ENCODE data around the gene PARVB. TPM values are rescaled to one million over a fixed set of nuclear protein-coding genes. Genes with fewer than 3 reads are reported as not detected.

PARVB gene
- total and polyA plus RNA-seq, 12 donors, result 46.7 to 201 (median 91.2) TPM

DNA sequence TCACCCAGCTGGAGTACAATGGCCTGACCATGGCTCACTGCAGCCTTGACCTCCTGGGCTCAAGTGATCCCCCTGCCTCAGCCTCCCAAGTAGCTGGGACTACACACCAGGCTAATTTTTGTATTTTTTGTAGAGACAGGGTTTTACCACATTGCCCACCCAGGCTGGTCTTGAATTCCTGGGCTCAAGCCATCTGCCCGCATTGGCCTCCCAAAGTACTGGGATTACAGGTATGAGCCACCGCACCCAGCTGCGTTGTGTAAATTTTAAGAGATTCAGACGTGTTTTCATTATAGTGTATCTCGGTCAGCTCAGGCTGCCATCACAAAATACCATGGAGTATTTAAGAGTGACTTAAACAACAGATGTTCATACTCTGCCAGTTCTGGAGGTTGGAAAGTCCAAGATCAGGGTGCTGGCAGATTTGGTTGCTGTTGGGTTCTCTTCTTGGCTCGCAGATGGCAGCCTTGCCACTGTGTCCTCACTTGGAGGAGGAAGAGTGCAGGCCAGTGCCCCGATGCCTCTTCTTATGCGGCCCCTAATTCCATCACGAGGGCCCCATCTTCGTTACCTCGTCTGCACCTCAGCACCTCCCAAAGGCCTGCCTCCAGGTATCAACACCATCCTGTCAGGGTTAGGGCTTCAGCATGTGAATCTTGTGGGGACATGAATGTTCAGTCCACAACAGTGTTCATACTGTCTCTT lies 32.6 kb upstream of the PARVB start:
- no peaks in the 10 kb centered on the region for H3K27me3 ChIP-seq
- 95% methylated on average over 11 of the region's 11 CpGs for WGBS, 2 donors
- no peak overlapping the region for H3K27ac ChIP-seq
- ATAC-seq (no peak), DNase-seq (no peak)
- no peak overlapping the region for H3K4me3 ChIP-seq
- H3K9me3 ChIP-seq, result no peaks in the 10 kb centered on the region
- H3K36me3 ChIP-seq, result peaks cover 0 to 98% (median 42%) of the 10 kb centered on the region in 9 donors
- TF ChIP-seq, protein P1, sequence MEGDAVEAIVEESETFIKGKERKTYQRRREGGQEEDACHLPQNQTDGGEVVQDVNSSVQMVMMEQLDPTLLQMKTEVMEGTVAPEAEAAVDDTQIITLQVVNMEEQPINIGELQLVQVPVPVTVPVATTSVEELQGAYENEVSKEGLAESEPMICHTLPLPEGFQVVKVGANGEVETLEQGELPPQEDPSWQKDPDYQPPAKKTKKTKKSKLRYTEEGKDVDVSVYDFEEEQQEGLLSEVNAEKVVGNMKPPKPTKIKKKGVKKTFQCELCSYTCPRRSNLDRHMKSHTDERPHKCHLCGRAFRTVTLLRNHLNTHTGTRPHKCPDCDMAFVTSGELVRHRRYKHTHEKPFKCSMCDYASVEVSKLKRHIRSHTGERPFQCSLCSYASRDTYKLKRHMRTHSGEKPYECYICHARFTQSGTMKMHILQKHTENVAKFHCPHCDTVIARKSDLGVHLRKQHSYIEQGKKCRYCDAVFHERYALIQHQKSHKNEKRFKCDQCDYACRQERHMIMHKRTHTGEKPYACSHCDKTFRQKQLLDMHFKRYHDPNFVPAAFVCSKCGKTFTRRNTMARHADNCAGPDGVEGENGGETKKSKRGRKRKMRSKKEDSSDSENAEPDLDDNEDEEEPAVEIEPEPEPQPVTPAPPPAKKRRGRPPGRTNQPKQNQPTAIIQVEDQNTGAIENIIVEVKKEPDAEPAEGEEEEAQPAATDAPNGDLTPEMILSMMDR (IDR thresholded peaks at IDR 0.05), result no peak
- intact Hi-C loops (cut with DNase I), result loop anchor here in 8 of 10 donors (2.0 to 10.0 kb wide), 8 partner anchors 93 to 636 kb away; no protein-coding TSS in a partner anchor
- peaks cover 0 to 27% (median 18%) of the 10 kb centered on the region in 9 donors for H3K4me1 ChIP-seq

DNA sequence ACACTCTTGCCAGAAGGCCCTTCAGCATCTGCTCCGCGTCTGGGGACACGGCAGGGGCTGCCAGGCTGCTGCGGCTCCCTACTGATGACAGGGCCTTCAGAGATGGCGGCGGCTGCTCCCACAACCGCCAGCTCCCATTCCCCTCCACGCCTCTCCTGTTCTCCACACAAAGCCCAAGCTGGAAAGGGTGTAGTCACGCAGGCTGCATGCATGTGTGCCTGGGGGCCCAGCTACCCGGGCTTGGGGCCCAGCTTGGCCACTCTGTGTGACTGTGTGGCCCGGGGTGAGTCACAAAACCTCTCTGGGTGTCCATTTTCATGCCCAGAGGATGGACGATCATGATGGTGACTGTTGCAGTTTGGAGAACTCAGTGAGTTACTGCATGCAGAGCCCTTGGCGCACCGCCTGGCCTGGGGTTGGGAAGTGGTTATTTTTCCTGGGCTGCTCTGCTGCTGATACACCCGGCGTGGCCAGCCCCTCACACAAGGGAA lies 31.7 kb upstream of the PARVB start:
- WGBS, 2 donors, result 69 to 76% methylated on average over 16 of the region's 16 CpGs
- no peak for DNase-seq
- no peaks in the 10 kb centered on the region for H3K27me3 ChIP-seq
- H3K36me3 ChIP-seq, result peaks cover 0 to 98% (median 49%) of the 10 kb centered on the region in 9 donors
- no peaks in the 10 kb centered on the region for H3K9me3 ChIP-seq
- intact Hi-C loops (cut with DNase I), result loop anchor here in 8 of 10 donors (2.0 to 10.0 kb wide), 8 partner anchors 92 to 635 kb away; no protein-coding TSS in a partner anchor
- TF ChIP-seq, protein P1 (IDR thresholded peaks at IDR 0.05), result no peak
- H3K4me1 ChIP-seq, result peaks cover 0 to 27% (median 18%) of the 10 kb centered on the region in 9 donors
- peak in 1 of 8 donors; percentile 5 for ATAC-seq
- no peak overlapping the region for H3K4me3 ChIP-seq
- no peak overlapping the region for H3K27ac ChIP-seq

DNA sequence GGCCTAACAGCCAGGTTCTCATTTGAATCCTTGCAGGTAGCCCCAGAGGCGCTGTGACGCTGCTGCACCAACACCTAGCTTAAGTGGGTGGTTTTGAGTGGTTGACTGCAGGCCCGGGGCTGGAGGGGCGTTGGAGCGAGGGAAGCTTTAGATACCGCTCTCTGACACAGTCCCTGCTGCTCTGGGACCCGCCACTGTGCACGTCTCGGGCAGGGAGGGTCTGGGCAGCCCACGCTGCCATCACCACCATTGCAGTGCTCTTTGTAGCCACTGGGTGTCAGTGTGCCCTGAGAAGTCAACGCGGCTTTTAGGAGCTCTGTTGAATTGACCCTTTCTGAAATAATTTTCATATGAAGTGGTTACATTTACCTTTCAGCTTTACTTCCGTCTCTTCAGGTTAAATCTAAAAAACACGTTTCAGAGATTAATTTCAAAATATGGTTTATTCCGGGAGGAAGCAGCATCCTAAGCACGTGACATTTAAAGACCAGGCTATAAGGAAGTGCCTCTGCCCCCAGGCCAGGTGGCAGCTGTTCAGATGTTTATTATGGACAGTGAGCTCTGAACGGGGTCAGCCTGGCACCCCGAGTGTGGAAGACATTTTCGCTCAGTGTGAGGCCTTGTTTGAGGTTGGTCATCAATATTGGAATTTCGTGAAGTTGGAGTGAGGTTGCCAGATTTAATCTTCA lies 30.9 kb upstream of the PARVB start:
- TF ChIP-seq, protein P1 (IDR thresholded peaks at IDR 0.05), result peak in 8 of 9 donors; percentile 93 to 98 (median 96)
- ATAC-seq, result peak; percentile 53 to 85 (median 74)
- peaks cover 0 to 33% (median 18%) of the 10 kb centered on the region in 9 donors for H3K4me1 ChIP-seq
- intact Hi-C loops (cut with DNase I), result loop anchor here (1.0 to 10.0 kb wide), 10 partner anchors 92 to 634 kb away; no protein-coding TSS in a partner anchor
- no peaks in the 10 kb centered on the region for H3K9me3 ChIP-seq
- WGBS, 2 donors, result 30 to 35% methylated on average over 20 of the region's 20 CpGs
- no peak overlapping the region for H3K4me3 ChIP-seq
- DNase-seq, result peak; percentile 46 to 56
- no peak overlapping the region for H3K27ac ChIP-seq
- no peaks in the 10 kb centered on the region for H3K27me3 ChIP-seq
- H3K36me3 ChIP-seq, result peaks cover 0 to 98% (median 49%) of the 10 kb centered on the region in 9 donors

DNA sequence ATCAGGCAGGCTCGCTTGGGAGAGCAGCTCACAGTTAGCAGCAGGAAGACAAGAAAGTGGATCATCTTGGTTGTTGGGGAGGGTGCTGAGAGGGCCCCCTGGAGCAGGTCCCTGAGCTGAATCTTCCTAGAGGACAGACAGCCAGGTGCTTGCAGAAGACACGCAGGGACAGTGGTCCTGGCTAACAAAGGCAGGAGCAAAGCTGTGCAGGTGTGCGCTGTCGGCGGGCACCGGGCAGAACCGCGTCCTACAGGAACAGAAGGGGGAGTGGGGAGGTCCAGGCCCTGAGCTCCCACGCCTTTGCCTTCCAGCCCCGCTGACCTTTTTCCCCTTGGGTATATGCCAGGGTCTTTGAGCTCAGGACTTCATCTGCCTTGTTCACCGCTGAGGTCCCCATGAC lies 30.1 kb upstream of the PARVB start:
- DNase-seq (no peak), ATAC-seq (peak in 4 of 8 donors; percentile 3 to 10 (median 3))
- Histone ChIP-seq H3K27ac (peak overlapping the region in 3 of 10 donors; percentile 18 to 56 (median 42)), H3K4me1 (peaks cover 0 to 38% (median 18%) of the 10 kb centered on the region in 9 donors), H3K36me3 (peaks cover 0 to 98% (median 43%) of the 10 kb centered on the region in 9 donors), H3K4me3 (no peak overlapping the region), H3K27me3 (no peaks in the 10 kb centered on the region), H3K9me3 (no peaks in the 10 kb centered on the region)
- intact Hi-C loops (cut with DNase I), result loop anchor here in 7 of 10 donors (2.0 to 10.0 kb wide), 5 partner anchors 93 to 633 kb away; no protein-coding TSS in a partner anchor
- TF ChIP-seq, protein P1 (IDR thresholded peaks at IDR 0.05), result no peak
- whole genome bisulfite sequencing, 2 donors, result 87 to 94% methylated on average over 10 to 11 of the region's 11 CpGs

All from heart right ventricle (tissue), 16 donors.